ENCODE results near the gene DEPP1. TPM values are rescaled to one million over a fixed set of nuclear protein-coding genes. Genes with fewer than 3 reads are reported as not detected.

Gene DEPP1
- total RNA-seq, 4 donors from 2014 or later = 48.3 to 428 (median 103) TPM

DNA sequence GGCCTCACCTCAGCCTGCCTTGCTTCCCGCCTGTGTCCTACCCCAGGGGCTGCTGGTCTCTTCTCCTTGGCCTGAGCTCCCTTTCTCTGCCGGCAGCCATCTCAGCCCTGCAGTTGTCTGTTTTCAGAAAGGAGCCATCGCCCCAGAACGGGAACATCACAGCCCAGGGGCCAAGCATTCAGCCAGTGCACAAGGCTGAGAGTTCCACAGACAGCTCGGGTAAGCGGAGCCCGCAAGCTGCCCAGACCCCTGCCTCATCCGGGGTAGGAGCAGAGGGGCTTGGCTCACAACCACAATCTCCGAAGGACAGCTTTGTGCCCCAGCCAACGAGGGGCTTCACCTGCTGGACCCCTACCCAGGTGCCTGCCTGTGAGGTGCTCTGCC, 5.3 kb upstream of the DEPP1 start:
- H3K36me3 ChIP-seq = peaks cover 0 to 58% of the 10 kb centered on the region in 2 donors

GRCh38 chr10:44983066-44983894, 4.7 kb upstream of the DEPP1 start:
- peaks cover 0 to 52% of the 10 kb centered on the region in 2 donors for H3K36me3 ChIP-seq
- 84 to 94% methylated on average over 3 to 6 of the region's 13 CpGs for WGBS, 2 donors (ENCODE audit: low coverage in 1 of 2)
- peaks cover 0 to 84% (median 66%) of the 10 kb centered on the region in 3 donors for H3K4me1 ChIP-seq
- no peak overlapping the region for H3K4me3 ChIP-seq
- peak overlapping the region in 3 of 4 donors; percentile 42 to 93 (median 90) for H3K27ac ChIP-seq
- ATAC-seq = no peak
- no peaks in the 10 kb centered on the region for H3K27me3 ChIP-seq
- TF ChIP-seq POLR2A (IDR thresholded peaks at IDR 0.05) (no peak), POLR2AphosphoS5 (IDR thresholded peaks at IDR 0.05) (no peak), EP300 (IDR thresholded peaks at IDR 0.05) (no peak)
- TF ChIP-seq, protein P1, sequence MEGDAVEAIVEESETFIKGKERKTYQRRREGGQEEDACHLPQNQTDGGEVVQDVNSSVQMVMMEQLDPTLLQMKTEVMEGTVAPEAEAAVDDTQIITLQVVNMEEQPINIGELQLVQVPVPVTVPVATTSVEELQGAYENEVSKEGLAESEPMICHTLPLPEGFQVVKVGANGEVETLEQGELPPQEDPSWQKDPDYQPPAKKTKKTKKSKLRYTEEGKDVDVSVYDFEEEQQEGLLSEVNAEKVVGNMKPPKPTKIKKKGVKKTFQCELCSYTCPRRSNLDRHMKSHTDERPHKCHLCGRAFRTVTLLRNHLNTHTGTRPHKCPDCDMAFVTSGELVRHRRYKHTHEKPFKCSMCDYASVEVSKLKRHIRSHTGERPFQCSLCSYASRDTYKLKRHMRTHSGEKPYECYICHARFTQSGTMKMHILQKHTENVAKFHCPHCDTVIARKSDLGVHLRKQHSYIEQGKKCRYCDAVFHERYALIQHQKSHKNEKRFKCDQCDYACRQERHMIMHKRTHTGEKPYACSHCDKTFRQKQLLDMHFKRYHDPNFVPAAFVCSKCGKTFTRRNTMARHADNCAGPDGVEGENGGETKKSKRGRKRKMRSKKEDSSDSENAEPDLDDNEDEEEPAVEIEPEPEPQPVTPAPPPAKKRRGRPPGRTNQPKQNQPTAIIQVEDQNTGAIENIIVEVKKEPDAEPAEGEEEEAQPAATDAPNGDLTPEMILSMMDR (IDR thresholded peaks at IDR 0.05) = no peak
- no peaks in the 10 kb centered on the region for H3K9me3 ChIP-seq

More for the DNA sequence above, 5.3 kb upstream of the DEPP1 start:
- H3K9me3 ChIP-seq = no peaks in the 10 kb centered on the region
- TF ChIP-seq POLR2AphosphoS5 (IDR thresholded peaks at IDR 0.05) = no peak
- no peaks in the 10 kb centered on the region for H3K27me3 ChIP-seq
- 100% methylated on average over 2 of the region's 10 CpGs; no CpG with 5 or more reads in 1 of the 2 donors for WGBS, 2 donors (ENCODE audit: low coverage in 1 of 2)
- H3K4me3 ChIP-seq = no peak overlapping the region
- peaks cover 0 to 78% (median 64%) of the 10 kb centered on the region in 3 donors for H3K4me1 ChIP-seq
- H3K27ac ChIP-seq = peak overlapping the region in 3 of 4 donors; percentile 60 to 93 (median 90)
- ATAC-seq = no peak

- H3K9me3 ChIP-seq = no peaks in the 10 kb centered on the region
- TF ChIP-seq POLR2A (IDR thresholded peaks at IDR 0.05) (no peak), POLR2AphosphoS5 (IDR thresholded peaks at IDR 0.05) (no peak), EP300 (IDR thresholded peaks at IDR 0.05) (no peak)
- TF ChIP-seq, protein P1 (IDR thresholded peaks at IDR 0.05) = no peak
- WGBS, 2 donors (ENCODE audit: low coverage in 1 of 2) = 42% methylated on average over 3 of the region's 9 CpGs; no CpG with 5 or more reads in 1 of the 2 donors
- no peak overlapping the region for H3K4me3 ChIP-seq
- no peaks in the 10 kb centered on the region for H3K27me3 ChIP-seq
- peak overlapping the region in 3 of 4 donors; percentile 90 to 94 (median 93) for H3K27ac ChIP-seq
- H3K4me1 ChIP-seq = peaks cover 0 to 91% (median 70%) of the 10 kb centered on the region in 3 donors
- ATAC-seq = no peak
- peaks cover 0 to 50% of the 10 kb centered on the region in 2 donors for H3K36me3 ChIP-seq
These were observed 3.9 kb upstream of the DEPP1 start for GRCh38 chr10:44982496-44982895.

GRCh38 chr10:44982114-44982460, 3.5 kb upstream of the DEPP1 start:
- H3K4me3 ChIP-seq = peak overlapping the region in 1 of 2 donors; percentile 1
- no peaks in the 10 kb centered on the region for H3K27me3 ChIP-seq
- TF ChIP-seq EP300 (IDR thresholded peaks at IDR 0.05) (no peak), POLR2AphosphoS5 (IDR thresholded peaks at IDR 0.05) (peak; percentile 39), POLR2A (IDR thresholded peaks at IDR 0.05) (no peak)
- no CpG with 5 or more reads among the region's 9 CpGs for WGBS, 2 donors (ENCODE audit: low coverage in 1 of 2)
- H3K4me1 ChIP-seq = peaks cover 0 to 96% (median 68%) of the 10 kb centered on the region in 3 donors
- H3K36me3 ChIP-seq = peaks cover 0 to 50% of the 10 kb centered on the region in 2 donors
- H3K9me3 ChIP-seq = no peaks in the 10 kb centered on the region
- H3K27ac ChIP-seq = peak overlapping the region in 3 of 4 donors; percentile 90 to 94 (median 93)
- no peak for ATAC-seq

DNA sequence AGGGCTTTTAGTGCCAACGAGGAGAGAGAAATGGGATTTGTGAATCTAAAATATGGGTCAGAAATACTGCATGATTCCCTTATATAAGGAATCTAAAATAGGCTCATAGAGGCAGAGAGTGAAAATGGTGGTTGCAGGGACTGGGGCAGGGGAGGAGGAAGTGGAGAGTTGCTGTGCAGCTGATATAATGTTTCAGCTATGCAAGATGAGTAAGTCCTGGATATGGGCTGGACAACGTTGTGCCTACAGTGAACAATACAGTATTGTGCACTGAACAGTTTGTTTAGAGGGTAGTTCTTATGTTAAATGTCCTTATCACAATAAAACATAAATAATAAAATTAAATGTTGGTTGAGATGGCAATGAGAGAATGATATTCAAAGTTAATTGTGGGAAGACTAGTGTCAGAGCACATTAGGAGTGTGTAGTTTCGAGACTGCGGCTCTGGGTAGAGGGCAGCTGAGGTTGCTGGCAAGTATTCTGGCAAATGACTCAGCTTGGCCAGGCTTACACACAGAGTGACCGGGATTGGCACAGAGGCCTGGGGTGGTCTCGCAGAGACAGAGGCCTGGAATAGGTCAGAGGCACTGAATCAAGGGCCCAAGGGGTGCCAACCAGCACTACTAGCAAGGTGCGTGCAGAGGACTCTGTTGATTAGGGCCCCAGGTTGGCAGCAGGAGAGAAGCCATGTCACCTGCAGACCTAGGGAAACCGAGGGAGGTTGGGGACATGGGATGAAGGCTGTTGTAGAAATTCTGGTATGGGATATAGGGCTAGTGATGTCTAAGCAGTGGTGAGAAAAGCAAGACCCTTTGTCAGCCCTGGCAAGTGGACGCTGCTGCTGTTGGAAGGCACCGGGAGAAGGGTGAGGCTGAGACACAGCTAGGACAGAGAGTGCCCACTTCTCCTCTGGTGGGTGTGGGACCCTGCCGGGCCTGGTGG, 2.8 kb upstream of the DEPP1 start:
- no peak for TF ChIP-seq EP300 (IDR thresholded peaks at IDR 0.05)
- TF ChIP-seq POLR2AphosphoS5 (IDR thresholded peaks at IDR 0.05) = peak; percentile 80
- Histone ChIP-seq H3K27ac (peak overlapping the region; percentile 8 to 94 (median 92)), H3K4me3 (peak overlapping the region in 1 of 2 donors; percentile 1), H3K27me3 (no peaks in the 10 kb centered on the region), H3K9me3 (no peaks in the 10 kb centered on the region), H3K36me3 (peaks cover 0 to 52% of the 10 kb centered on the region in 2 donors), H3K4me1 (peaks cover 0 to 100% (median 65%) of the 10 kb centered on the region in 3 donors)
- peak; percentile 20 for ATAC-seq
- 52 to 54% methylated on average over 8 to 10 of the region's 11 CpGs for WGBS, 2 donors (ENCODE audit: low coverage in 1 of 2)
